Dedifferentiated amniotic fluid mesenchymal stem cell (primary cell): ENCODE data around the gene TCF12.

Experiments used
- DNase-seq: peaks from one replicate; pipeline ENCODE4 v3.0.0-alpha.2; 2016; ENCODE audit errors: extremely low spot score

TCF12 gene

DNA sequence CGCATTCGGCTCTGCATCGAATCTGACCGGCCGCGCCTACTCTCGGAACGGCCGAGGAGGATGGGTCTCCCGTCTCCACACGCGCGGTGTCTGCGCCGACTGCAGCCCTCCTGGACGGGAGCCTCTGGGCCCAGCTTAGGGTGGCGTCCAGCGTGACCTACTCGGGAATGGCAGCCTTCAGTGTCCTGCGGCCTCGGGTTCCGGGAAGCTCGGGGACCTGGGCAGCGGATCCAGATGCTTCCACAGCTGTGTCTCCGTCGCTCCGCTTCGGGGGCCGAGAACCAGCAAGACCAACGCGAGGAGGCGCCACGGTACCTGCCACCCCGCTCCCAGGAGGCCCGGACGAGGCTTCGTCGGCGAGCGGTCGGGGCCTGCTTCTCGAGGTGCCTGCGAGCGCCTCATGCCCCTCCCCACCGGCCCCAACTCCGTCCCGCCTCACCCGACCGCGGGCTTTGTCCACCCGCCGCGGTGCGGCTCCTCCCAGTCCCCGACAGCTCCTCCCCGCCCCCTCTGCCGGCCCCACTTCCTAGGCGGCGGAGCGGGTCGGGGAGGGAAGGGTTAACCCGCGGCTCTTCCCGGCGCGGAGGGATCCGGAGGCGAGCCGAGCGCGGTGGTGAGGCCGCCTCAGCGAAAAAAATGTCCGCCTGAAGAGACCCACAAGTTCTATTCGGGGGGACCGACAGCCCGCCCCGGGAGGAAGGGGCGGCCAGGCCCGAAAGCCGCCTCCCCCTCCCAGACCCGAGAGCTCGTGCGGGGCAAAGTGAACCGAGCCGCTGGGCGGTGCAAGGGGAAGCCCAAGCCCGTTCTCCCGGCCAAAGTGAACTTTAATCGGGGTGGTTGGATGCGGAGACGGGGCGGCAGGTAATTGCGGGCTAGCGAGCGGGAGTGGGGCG lies at the start of gene TCF12:
Gene TCF12, plus strand, starts transcription at position 599 of the 893 bp plus-strand sequence. CDS start 1,270 bp downstream, outside the sequence.
- DNase-seq: peak; percentile 94

DNA sequence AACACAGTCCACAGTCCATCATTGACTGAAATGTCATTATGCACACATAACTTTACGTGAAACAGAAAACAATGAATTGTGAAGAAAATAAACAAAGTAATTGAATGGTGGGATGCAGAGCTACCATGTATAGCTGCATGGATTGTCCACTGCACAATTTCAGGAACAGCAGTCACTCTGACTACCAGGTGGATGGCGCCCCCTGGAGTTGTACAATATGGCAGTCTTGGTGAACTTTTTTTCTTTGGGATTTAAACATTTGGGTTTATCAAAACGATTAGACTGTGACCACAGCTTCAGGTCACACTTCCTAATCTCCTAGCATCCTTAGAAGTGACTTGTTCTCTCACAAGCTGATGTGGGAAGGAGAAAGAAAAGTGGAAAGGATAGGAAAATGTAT lies 48.9 kb upstream of the TCF12 start:
- no peak for DNase-seq

- peak; percentile 41 for DNase-seq
Observed at GRCh38 chr15:56871185-56871584, 47.3 kb upstream of the TCF12 start.

- DNase-seq: no peak
Observed at GRCh38 chr15:56871867-56872266, 46.6 kb upstream of the TCF12 start.

- DNase-seq: no peak
Observed at GRCh38 chr15:56877255-56877970, 41.0 kb upstream of the TCF12 start.

- no peak for DNase-seq
Observed at GRCh38 chr15:56879502-56879901, 38.9 kb upstream of the TCF12 start.

DNA sequence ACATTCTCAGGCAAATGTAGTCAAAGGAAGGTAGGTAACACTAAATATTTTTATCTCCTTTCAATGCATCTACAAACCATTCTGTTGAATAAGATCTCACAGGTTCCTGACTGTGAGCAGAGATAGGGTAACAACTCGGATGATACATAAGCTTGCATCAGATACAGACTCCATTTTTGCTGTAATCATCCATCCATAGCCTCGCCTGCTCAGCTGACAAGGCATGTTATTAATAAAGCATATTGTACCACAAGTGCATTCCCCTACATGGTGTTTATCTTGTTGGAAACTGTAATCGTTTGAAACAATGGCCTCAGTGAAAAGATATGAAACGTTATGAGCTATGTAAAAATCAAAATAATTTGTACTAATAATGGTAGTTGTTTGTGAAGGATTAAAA lies 35.4 kb upstream of the TCF12 start:
- no peak for DNase-seq

DNA sequence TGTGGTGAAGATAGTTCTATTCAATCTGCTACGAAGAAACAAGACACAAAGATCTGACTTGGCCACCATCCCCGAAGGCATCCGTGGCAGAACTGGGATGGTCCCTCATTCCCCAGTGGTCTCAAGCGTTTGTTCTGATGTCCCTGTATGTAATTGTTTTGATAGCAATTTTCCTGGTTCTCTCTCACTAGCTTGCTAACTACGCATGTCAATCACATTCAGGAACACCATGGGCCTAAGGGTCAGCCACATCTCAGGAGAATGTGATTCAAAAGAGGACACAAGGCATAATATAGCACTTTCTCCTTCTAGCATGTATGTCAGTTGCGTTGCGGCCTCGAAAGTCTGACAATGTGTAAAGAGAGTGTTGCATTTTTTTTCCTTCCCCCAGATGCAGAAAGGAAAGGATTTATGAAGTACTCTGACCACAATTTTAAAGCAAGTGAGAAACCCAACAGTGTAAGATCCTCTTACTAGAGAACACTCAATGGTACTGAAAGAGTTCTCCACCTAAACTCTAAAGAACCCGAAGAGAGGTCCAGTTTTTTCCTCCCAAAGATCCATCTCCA lies 32.0 kb upstream of the TCF12 start:
- no peak for DNase-seq

DNA sequence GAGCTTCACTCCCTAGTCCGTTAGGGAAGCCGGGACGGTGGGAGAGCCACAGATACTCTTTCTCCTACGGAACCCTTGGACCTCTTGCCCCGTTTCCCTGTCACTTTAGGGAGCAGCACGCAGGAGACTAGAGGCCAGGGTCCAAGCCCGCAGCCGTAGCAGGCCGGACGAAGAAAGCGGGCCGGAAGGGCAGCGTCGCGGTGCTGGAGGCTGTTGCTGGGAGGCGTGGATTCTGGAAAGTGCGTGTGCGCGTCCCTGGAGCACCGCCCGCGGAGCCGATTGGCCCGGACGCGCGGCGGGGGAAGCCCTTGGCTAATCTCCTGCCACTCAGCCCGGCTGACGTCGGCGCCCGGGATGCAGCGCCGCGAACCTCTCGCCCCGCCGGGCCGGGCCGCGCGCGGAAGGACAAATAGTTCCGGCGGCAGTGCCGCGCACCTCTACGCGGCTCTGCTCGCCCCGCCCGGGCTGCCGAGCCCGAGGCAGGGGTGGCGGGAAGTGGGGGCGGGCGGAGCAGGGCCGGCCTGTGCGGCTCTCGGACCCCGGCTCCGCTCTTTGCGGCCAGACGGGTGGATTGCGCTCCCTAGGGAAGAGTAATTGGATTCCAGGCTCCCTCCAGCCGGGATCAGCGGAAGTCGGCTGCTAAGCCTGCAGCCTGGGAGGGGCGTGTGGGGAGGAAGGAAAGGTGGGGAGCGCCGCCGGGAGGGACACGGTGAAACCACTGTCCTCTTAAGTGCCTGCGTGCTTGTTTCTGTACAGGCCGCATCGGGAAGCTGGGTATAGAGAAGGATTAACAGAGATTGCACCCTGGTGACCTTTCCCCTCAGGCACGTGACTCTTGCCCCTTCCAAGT lies 31.3 kb upstream of the TCF12 start:
- peak; percentile 94 for DNase-seq

GRCh38 chr15:56887782-56888438 lies 30.5 kb upstream of the TCF12 start:
- DNase-seq: no peak

DNA sequence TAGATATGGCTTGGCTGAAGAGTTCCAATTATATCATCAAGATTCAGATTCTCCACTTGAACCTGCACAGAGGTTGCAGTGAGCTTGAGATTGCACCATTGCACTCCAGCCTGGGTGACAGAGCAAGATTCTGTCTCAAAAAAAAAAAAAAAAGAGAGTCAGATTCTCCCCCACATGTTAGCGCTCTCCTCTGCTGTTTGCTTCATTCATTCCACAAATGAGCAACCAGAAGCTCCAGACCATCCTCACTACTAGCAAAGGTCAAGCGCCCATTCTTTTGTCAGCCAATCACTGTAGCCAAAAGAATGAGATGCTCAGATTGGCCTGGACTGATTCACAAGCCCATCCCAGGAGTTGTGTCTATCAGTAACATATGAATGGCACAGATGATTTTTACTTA lies 28.4 kb upstream of the TCF12 start:
- no peak for DNase-seq

DNA sequence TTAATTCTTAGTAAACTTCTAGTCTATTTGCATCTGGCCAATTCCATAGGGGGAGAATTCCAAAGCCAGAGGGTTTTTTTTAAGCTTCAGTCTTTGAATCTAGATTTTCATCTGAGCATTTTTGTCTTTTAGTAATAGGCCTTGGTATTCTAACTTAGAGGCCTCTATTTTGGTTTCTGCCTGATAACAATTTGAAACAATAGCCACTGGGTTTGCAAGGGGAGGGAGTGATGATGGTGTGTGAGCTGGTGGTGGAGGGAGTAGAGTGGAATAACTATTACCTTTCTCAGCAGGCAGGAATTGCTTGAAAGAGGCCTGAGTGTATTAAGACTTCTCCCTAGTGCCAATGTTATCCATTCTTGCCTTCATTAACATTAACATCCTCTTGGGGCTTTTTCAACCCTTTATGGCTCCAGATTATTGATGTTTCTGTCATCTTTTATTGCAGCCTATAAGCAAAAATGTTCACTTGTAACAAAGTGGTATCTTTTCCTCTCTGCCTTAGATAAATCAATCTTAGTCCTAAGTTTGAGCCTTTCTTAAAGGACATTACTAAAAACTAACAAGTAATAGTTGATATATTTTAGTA lies 26.5 kb upstream of the TCF12 start:
- DNase-seq: no peak

- DNase-seq: no peak
Observed at GRCh38 chr15:56892659-56893363, 25.6 kb upstream of the TCF12 start.

DNA sequence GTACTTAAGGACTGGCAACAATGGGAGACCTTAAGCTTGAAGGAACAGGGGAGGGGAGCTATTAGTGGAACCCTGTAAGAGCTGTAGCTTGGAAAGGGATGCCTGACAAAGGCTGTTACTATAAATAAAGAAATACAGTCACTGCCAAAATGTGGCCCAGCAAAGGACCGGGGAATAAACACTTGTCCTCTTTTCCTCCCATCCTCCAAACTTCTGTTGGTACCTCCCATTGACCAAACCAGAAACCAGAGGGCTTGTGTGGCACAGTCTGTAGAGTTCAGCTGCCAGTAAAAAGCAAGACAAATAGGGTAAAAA lies 25.1 kb upstream of the TCF12 start:
- no peak for DNase-seq

- DNase-seq: no peak
Observed at GRCh38 chr15:56894601-56895000, 23.8 kb upstream of the TCF12 start.

GRCh38 chr15:56901931-56902330 lies 16.5 kb upstream of the TCF12 start:
- DNase-seq: no peak

DNA sequence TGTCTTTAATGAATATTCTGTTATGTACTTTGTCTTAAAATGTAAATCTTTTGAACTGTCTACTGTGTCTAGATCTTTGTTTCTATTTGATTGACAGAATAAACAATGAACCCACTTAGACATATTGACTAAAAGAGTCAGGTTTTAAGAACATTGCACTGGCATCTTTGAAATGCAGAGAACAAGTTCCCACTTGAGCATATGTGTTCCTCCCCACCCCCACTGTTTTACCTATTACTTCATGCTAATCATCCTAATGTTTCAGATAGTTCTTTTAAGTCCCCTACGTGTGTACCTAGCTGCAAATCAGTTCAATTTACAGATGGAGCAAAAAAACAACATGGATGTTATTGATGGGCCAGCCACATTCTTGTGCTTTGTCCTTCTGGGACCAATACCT lies 11.7 kb upstream of the TCF12 start:
- DNase-seq: no peak

GRCh38 chr15:56910801-56911200 lies 7.6 kb upstream of the TCF12 start:
- no peak for DNase-seq

DNA sequence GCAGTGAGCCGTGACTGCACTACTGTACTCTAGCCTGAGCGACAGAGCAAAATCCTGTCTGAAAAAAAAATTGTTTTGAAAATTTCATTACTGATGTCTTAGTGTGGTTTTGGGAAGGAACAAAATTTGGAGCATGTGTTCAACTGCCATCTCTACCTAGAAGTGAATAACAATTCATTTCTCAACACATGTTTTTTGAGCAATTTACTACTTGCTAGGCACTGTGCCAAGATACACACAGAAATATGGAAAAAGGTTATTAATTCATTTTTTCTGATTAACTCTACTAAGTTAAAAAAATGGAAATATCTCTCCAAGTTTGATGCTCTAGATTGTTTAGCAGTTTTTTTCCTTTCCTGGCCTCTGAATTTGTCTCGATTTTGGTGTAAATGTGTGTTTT lies 5.2 kb upstream of the TCF12 start:
- no peak for DNase-seq

- DNase-seq: no peak
Observed at GRCh38 chr15:56913670-56914069, 4.8 kb upstream of the TCF12 start.
